NCI-H2196 treated with DMSO at 0.1 percent for 48 hours (cell line): ENCODE results near the gene CIC.
"Not testable (repeated sequence)": the region's sequence is repeated elsewhere in the genome, so short reads cannot be mapped to it uniquely, and the experiment has no call there.

Source experiments
- DNase-seq: peaks from one replicate; lab custom pipeline; 2025; ENCODE audit not compliant: unreplicated experiment; lab: John Stamatoyannopoulos, UW

The CIC gene

DNA sequence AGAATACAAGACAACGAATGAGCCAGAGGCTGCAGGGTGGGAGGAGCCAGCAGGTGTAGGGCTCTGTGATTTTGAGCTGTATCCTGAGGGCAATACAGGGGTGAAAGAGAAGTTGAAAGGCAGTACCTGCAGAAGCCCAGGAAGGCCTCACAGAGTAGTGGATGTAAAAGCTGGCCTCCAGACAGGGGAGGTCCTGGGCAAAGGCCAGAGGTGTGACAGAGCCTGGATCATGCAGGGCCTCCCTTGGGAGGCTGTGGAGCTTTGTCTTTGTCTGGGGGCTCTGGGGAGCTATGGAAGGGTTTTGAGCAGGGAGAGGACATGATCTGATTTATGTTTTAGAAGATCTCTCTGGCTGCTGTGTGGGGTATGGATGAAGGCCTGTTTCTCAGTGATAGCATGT is 59.1 kb downstream of the CIC start:
- no peak for DNase-seq

DNA sequence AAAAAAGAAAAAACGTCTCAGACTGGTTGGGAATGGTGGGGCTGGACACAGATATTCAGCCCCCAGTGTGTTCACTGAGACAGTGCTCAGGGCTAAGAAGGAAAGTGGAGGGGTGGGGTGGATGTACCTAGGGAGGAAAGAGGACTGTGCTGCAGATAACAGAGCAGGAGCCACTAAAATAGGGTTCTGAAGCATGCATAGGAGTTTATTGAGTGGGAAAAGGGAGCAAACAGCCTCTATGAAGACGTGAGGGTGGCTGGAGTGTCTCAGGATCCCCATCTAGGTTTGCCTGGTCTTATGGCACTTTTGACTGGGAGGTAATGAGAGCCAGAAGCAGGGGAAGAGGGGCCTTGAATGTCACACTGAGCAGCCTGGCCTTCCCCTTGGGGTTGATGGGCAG is 59.8 kb downstream of the CIC start:
- DNase-seq, result no peak

DNA sequence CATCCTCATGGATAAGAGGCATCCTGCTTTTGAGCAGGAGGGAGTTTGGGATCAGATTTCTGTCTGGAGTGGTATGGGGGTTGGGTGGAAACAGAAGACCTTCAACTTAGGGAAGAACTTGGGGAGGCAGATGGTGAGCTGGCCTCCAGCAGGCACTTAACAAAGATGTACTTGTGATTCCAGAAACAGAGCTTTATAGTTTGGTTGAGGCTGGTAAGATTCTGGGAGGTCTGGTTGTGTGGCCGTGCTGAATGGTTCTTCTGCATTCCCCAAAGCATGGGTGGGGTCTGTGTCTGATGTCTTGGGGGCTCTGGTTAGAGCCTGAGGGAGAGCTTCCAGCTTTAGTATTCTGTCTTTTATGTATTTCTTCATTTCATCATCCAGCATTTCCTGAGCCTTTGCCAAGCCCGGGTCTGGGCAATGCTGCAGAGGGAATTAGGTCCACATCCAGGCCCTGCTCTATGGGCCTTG is 61.2 kb downstream of the CIC start:
- no peak for DNase-seq

DNA sequence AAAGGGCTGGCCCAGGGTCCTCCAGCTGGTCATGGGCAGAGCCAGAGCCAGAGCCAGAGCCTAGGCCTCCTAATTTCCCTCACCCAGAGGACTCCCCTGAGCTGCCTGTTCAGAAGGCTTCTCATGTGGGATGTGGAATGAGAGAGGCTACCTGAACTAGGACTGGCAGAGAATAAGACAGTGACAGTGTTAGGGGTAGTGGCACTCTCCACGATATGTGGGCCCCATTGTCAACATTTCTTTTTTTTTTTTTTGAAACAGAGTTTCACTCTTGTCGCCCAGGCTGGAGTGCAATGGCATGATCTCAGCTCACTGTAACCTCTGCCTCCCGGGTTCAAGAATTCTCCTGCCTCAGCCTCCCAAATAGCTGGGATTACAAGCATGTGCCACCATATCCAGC is 62.3 kb downstream of the CIC start:
- DNase-seq, result not testable (repeated sequence)

DNA sequence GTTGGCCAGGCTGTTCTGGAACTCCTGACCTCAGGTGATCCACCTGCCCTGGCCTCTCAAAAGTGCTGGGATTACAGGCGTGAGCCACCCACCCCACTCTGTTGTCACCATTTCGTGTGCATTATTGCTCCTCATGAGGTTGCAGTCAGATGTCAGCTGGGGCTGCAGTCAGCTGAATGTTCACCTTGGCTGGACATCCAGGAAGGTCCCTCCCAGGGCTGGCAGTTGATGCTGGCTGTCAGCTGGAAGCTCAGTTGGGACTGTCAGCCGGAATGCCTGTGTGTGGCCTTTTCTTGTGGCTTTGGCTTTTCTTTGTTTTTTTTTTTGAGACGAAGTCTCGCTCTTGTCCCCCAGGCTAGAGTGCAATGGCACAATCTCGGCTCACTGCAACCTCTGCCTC is 63.0 kb downstream of the CIC start:
- DNase-seq, result no peak

DNA sequence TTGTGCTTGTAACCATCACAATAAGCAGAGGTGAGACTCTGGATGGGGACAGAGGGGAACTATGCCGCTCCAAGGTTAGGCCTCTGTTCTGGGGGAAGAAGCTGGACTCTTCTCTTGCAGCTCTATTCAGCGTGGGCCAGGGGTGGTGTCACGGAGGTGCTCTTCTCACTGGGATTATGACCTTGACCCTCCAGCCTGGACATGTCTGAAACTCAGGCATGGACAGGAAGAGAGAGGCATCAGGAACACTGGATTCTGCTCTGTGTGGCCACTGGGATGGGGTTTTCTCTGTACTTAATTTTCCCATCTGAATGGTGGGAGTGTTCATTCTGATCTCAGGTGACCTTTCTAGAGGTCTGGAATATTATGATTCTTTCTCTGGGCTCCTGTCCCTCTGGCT is 64.0 kb downstream of the CIC start:
- DNase-seq, result no peak

DNA sequence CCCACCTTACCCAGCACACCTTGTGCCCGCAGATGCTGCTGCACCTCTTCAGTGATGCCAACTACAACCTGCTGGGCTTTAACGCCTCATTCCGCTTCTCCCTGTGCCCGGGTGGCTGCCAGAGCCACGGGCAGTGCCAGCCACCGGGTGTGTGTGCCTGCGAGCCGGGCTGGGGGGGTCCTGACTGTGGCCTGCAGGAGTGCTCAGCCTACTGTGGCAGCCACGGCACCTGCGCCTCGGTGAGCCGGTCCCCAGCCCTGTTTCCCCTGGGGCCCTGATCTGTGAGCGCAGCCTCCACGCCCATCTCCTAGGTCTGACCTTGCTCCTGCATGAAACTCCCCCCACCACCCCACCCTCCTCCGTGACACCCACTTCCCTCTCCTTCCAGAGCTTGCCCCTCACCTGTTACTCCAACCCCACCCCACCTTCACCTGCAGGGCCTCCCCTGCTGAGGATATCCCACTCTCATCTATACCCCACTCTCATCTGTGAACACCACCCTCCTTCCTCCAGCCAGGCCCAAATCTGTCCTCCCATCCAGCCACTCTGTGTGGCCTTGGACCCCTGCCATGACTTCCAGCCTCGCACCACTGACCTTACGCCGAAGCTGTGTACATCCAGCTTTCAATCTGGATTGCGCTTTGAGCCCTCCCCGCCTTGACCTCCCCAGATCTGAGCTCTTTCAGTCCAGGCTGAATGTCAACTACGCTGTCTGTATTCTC is 65.1 kb downstream of the CIC start:
- no peak for DNase-seq

DNA sequence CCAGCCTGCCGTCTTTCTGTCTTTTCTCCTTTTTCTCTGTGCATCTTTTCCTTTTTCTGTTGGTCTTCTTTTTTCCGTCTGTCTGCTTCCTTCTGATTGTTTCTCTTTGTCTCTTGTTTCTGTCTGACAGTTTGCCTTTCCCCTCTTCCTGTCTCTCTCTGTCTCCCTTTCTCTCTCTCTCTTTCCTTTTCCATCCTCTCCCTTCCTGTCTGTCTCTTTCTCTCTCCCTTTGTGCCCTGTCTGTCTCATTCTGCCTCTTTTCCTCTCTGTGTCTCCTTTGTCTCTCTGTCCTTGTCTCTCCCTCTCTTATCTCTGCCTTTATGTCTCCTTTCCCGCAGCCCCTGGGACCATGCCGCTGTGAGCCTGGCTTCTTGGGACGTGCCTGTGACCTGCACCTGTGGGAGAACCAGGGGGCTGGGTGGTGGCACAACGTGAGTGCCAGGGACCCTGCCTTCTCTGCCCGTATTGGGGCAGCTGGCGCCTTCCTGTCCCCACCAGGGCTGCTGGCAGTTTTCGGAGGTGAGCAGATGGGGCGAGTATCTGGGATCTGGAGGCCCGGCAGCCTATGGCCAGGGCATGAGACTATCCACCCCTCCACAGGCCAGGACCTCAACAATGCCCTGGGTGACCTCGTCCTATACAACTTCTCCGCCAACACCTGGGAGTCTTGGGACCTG is 65.8 kb downstream of the CIC start:
- no peak for DNase-seq

DNA sequence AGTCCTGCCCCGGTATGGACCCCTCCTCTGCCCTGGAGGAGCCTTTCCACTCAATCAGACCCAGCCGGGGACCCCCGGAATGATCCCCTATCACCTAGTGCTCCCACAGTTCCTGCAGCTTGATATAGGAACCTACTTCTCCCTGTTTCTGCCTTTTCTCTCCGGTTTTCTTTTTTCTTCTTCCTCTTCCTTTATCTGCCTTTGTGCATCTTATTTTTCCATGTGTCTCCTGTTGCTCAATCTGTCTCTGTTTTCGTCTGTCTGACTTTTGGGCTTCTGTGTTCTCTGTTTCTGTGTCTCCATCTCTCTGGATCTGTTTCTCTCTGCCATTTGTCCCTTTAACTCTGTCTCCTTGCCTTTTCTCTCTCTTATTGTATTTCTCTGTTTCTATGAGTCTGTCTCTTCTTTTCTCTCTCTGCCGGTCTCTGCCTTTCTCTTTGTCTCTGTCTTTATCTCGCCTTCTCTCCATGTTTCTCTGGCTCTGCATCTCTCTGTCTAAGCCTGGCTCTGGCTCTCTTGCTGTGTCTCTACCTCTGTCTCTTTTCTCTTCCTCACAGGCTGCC is 66.4 kb downstream of the CIC start:
- no peak for DNase-seq

DNA sequence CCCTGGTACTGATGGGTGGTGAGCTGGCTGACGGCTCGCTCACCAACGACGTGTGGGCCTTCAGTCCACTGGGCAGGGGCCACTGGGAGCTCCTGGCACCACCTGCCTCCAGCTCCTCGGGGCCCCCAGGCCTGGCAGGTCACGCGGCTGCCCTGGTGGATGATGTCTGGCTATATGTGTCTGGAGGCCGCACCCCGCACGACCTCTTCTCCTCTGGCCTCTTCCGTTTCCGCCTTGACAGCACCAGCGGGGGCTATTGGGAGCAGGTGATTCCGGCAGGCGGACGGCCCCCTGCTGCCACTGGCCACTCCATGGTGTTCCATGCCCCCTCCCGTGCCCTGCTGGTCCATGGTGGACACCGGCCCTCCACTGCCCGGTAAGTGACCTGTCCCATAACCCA is 66.9 kb downstream of the CIC start:
- DNase-seq, result no peak

DNA sequence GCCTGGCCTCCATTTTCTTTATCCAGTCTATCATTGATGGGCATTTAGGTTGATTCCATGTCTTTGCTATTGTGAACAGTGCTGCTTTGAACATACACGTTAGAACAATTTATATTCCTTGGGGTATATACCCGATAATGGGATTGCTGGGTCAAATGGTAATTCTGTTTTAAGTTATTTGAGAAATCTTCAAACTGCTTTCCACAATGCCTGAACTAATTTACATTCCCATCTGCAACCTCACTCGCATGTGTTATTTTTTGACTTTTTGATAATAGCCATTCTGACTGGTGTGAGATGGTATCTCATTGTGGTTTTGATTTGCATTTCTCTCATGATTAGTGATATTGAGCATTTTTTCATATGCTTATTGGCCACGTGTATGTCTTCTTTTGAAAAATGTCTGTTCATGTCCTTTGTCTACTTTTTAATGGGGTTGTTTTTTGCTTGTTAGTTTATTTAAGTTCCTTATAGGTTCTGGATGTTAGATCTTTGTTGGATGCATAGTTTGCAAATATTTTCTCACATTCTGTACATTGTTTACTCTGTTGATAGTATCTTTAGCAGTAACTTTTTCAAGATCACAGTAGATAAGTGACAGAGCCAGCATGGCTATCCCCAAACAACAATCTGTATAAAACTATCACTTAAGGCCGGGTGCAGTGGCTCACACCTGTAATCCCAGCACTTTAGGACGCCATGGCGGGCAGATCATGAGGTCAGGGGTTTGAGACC is 70.2 kb downstream of the CIC start:
- not testable (repeated sequence) for DNase-seq

DNA sequence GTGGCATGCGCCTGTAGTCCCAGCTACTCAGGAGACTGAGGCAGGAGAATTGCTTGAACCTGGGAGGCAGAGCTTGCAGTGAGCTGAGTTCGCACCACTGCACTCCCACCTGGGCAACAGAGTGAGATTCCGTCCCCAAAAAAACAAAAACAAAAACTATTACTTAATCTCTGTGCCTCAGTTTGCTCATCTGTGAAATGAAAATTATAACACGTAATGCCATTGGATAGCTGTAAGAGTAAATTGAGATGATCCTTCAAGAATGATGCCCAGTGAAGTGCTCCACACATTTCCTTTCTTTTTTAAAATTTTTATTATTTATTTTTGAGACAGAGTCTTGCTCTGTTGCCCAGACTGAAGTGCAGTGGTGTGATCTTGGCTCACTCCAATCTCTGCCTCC is 70.9 kb downstream of the CIC start:
- DNase-seq, result not testable (repeated sequence)

DNA sequence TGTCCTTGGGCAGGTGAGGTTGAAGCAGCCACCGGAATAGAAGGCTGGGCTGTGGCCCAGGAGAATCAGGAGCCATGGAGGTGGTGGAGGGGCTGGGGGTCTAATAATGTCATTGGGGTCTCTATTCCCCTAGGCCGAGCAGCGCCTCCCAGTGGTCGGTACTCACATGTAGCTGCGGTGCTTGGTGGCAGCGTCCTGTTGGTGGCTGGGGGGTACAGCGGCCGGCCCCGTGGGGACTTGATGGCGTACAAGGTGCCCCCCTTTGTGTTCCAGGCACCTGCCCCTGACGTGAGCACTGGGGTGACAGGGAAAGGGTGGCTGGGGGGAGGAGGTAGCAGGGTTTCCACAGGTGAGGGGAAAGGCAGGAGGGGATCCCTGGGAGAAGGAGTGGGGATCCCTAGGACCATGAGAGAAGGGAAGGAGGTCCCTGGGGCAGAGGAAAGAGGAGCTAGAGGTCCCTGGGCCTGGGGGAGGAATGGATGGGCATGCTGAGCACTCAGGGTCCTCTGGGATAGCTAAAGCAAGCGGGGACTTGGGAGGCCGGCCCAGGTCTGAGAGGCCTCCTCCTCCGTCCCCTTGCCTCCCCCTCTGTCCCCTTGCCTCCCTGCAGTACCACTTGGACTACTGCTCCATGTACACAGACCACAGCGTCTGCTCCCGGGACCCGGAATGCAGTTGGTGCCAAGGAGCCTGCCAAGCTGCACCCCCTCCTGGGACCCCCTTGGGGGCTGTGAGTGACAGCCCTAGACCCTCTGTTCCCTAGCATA is 74.5 kb downstream of the CIC start:
- DNase-seq, result no peak

DNA sequence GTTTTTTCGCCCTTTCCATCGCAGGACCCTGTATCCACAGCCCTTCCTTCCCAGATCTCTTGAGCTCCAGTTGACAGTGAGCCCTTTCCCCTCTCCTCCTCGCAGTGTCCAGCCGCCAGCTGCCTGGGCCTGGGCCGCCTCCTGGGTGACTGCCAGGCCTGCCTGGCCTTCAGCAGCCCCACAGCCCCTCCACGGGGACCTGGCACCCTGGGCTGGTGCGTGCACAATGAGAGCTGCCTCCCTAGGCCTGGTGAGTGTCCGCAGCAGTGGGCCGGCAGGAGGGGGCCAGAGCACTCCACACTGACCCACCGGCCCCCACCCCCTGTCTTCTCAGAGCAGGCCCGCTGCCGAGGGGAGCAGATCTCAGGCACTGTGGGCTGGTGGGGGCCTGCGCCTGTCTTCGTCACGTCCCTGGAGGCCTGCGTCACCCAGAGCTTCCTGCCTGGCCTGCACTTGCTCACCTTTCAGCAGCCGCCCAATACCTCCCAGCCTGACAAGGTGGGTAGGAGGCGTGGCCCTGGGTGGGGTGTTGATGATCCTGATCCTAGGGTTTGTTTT is 75.4 kb downstream of the CIC start:
- DNase-seq, result no peak
